Liver (tissue), 9 donors: ENCODE results near the gene TENM3. TPM values are rescaled to one million over a fixed set of nuclear protein-coding genes. Genes with fewer than 3 reads are reported as not detected.
A peak's percentile ranks its signal among the peaks of the same experiment; 100 is the strongest.

Source experiments
- DNase-seq: peaks from one replicate; pipeline ENCODE4 v3.0.0-alpha.2; 2017; ENCODE audit warnings: low spot score
- H3K27ac ChIP-seq, 2 donors: one replicate each; pipeline ENCODE4 v1.7.0; 2013; ENCODE audit warnings: inconsistent platforms in 2 of 2, low read length in 2 of 2, control low read depth in 1 of 2, low read depth in 1 of 2, mild to moderate bottlenecking in 1 of 2
- H3K27me3 ChIP-seq, 4 donors: one replicate each; pipeline versions ENCODE4 v1.6.1 to v1.7.0; 2013; ENCODE audit warnings: low read length in 3 of 4, inconsistent platforms in 1 of 4, mild to moderate bottlenecking in 1 of 4, moderate library complexity in 1 of 4; ENCODE audit not compliant: control insufficient read depth in 4 of 4, insufficient read depth in 4 of 4
- H3K36me3 ChIP-seq, 4 donors: one replicate each; pipeline versions ENCODE4 v1.6.1 to v1.7.0; 2013; ENCODE audit warnings: low read length in 3 of 4, mild to moderate bottlenecking in 3 of 4, low read depth in 1 of 4, moderate library complexity in 1 of 4; ENCODE audit not compliant: control insufficient read depth in 4 of 4, insufficient read depth in 3 of 4
- H3K4me1 ChIP-seq, 4 donors: one replicate each; pipeline versions ENCODE4 v1.6.1 to v1.7.0; 2013; ENCODE audit warnings: low read length in 3 of 4, mild to moderate bottlenecking in 3 of 4, moderate library complexity in 1 of 4; ENCODE audit not compliant: control insufficient read depth in 4 of 4, insufficient read depth in 4 of 4
- H3K4me3 ChIP-seq, 3 donors: one replicate each; pipeline versions ENCODE4 v1.6.1 to v1.7.0; 2013; ENCODE audit warnings: low read length in 3 of 3, control low read depth in 1 of 3, low read depth in 1 of 3, mild to moderate bottlenecking in 1 of 3
- H3K9ac ChIP-seq, 2 donors: one replicate each; pipeline ENCODE4 v1.7.0; 2013; ENCODE audit warnings: low read length in 2 of 2, mild to moderate bottlenecking in 2 of 2, moderate library complexity in 2 of 2, control low read depth in 1 of 2, low read depth in 1 of 2
- H3K9me3 ChIP-seq, 4 donors: one replicate each; pipeline versions ENCODE4 v1.6.1 to v1.7.0; 2013; ENCODE audit warnings: low read length in 3 of 4; ENCODE audit not compliant: control insufficient read depth in 4 of 4
- ATF3 ChIP-seq: IDR thresholded peaks from 2 replicates; pipeline ENCODE4 v1.6.1; 2016; ENCODE audit warnings: antibody characterized with exemption
- CTCF ChIP-seq: fragments of 150-350 bp; IDR thresholded peaks from 2 replicates; pipeline ENCODE4 v1.5.1; 2017; ENCODE audit warnings: improper control_type of control experiment, low read depth, low read length; ENCODE audit not compliant: missing input control
- EGR1 ChIP-seq, 2 donors: IDR thresholded peaks; 2 replicates each; pipeline ENCODE4 v1.6.1; 2016 to 2018; ENCODE audit warnings: antibody characterized with exemption in 2 of 2, low read depth in 2 of 2
- FOXA1 ChIP-seq: IDR thresholded peaks from 2 replicates; pipeline ENCODE4 v1.6.1; 2016; ENCODE audit warnings: antibody characterized with exemption
- FOXA2 ChIP-seq: IDR thresholded peaks from 2 replicates; pipeline ENCODE4 v1.6.1; 2016; ENCODE audit warnings: antibody characterized with exemption
- GABPA ChIP-seq, 2 donors: IDR thresholded peaks in 1 of 2; conservative IDR thresholded peaks in 1 of 2; 2 replicates each; pipeline ENCODE4 v1.6.1; 2016; ENCODE audit warnings: antibody characterized with exemption in 2 of 2, mild to moderate bottlenecking in 1 of 2, moderate library complexity in 1 of 2
- HNF4A ChIP-seq, 2 donors: conservative IDR thresholded peaks; 2 replicates each; pipeline ENCODE4 v1.6.1; 2016; ENCODE audit warnings: antibody characterized with exemption in 2 of 2, mild to moderate bottlenecking in 2 of 2
- HNF4G ChIP-seq: IDR thresholded peaks from 2 replicates; pipeline ENCODE4 v1.6.1; 2016; ENCODE audit warnings: antibody characterized with exemption
- MAX ChIP-seq: IDR thresholded peaks from 2 replicates; pipeline ENCODE4 v1.6.1; 2016; ENCODE audit warnings: antibody characterized with exemption
- NR2F2 ChIP-seq: IDR thresholded peaks from 2 replicates; pipeline ENCODE4 v1.6.1; 2016; ENCODE audit warnings: antibody characterized with exemption
- RAD21 ChIP-seq, 2 donors: IDR thresholded peaks; 2 replicates each; pipeline ENCODE4 v1.6.1; 2016; ENCODE audit warnings: antibody characterized with exemption in 2 of 2, mild to moderate bottlenecking in 2 of 2
- REST ChIP-seq: IDR thresholded peaks from 2 replicates; pipeline ENCODE4 v1.6.1; 2016; ENCODE audit warnings: antibody characterized with exemption, mild to moderate bottlenecking
- RXRA ChIP-seq, 2 donors: IDR thresholded peaks; 2 replicates each; pipeline ENCODE4 v1.6.1; 2017 to 2018; ENCODE audit warnings: antibody characterized with exemption in 2 of 2, mild to moderate bottlenecking in 1 of 2
- TAF1 ChIP-seq: conservative IDR thresholded peaks from 2 replicates; pipeline ENCODE4 v1.6.1; 2016; ENCODE audit warnings: antibody characterized with exemption, mild to moderate bottlenecking
- YY1 ChIP-seq: IDR thresholded peaks from 2 replicates; pipeline ENCODE4 v1.6.1; 2016; ENCODE audit warnings: antibody characterized with exemption, mild to moderate bottlenecking
- WGBS: extraction: QIAGEN DNeasy Blood & Tissue Kit; methylation state at CpG from one replicate; pipeline ENCODE4 v1.1.7; 2013; 5-methylcytosine and 5-hydroxymethylcytosine counted together
- polyA plus RNA-seq, 2 donors: library from polyadenylated mRNA; stranded (reverse) in 1 of 2; unstranded in 1 of 2; fragments of 200-250 nt in 1 of 2; fragments of >200 nt in 1 of 2; fragmentation: Nextera tagmentation in 1 of 2; extraction: Ambion mirVana in 1 of 2; gene quantifications; one replicate each; pipeline versions ENCODE4 v1.2.1 to v1.2.3, GENCODE V29; 2013 to 2015
- total RNA-seq, 2 donors: library from RNA; depleted of rRNA; stranded (reverse); fragments of >200 nt; gene quantifications; one replicate each; pipeline ENCODE4 v1.2.3, GENCODE V29; 2014
- donor health status: healthy.
- donor health status: healthy.
- donor health status: healthy.
- donor health status: healthy.
- donor health status: healthy.

Gene TENM3
- total and polyA plus RNA-seq, 4 donors, result 0.32 to 16.8 (median 0.70) TPM

GRCh38 chr4:182263562-182263961 is 20.4 kb downstream of the TENM3 start:
- WGBS, result 78% methylated on average over 10 of the region's 10 CpGs
- no peak for TF ChIP-seq GABPA (IDR thresholded peaks at IDR 0.05 in 1 of 2, conservative IDR thresholded peaks at IDR 0.05 in 1 of 2)
- no peak for TF ChIP-seq HNF4A (conservative IDR thresholded peaks at IDR 0.05)
- no peak for TF ChIP-seq FOXA1
- no peak for TF ChIP-seq HNF4G
- no peak for TF ChIP-seq REST
- TF ChIP-seq RAD21 (IDR thresholded peaks at IDR 0.05), result no peak
- no peak for TF ChIP-seq ATF3
- TF ChIP-seq NR2F2, result no peak
- H3K4me3 ChIP-seq, result no peak overlapping the region
- H3K9ac ChIP-seq, result no peak overlapping the region
- no peak for DNase-seq
- no peaks in the 10 kb centered on the region for H3K9me3 ChIP-seq
- H3K36me3 ChIP-seq, result no peaks in the 10 kb centered on the region
- H3K27me3 ChIP-seq, result no peaks in the 10 kb centered on the region
- no peaks in the 10 kb centered on the region for H3K4me1 ChIP-seq
- H3K27ac ChIP-seq, result no peak overlapping the region

GRCh38 chr4:182264139-182264752 is 21.0 kb downstream of the TENM3 start:
- no peak overlapping the region for H3K27ac ChIP-seq
- TF ChIP-seq HNF4G (no peak), FOXA1 (no peak), ATF3 (no peak), MAX (no peak), NR2F2 (no peak), TAF1 (no peak), FOXA2 (no peak), RXRA (IDR thresholded peaks at IDR 0.05) (no peak), YY1 (no peak)
- H3K9ac ChIP-seq, result no peak overlapping the region
- H3K9me3 ChIP-seq, result no peaks in the 10 kb centered on the region
- H3K36me3 ChIP-seq, result no peaks in the 10 kb centered on the region
- 72% methylated on average over 13 of the region's 13 CpGs for WGBS
- H3K4me3 ChIP-seq, result no peak overlapping the region
- no peak for DNase-seq
- H3K27me3 ChIP-seq, result no peaks in the 10 kb centered on the region
- no peaks in the 10 kb centered on the region for H3K4me1 ChIP-seq

GRCh38 chr4:182265881-182266280 is 22.7 kb downstream of the TENM3 start:
- Histone ChIP-seq H3K27ac (no peak overlapping the region), H3K9ac (no peak overlapping the region), H3K9me3 (no peaks in the 10 kb centered on the region), H3K27me3 (no peaks in the 10 kb centered on the region), H3K4me1 (no peaks in the 10 kb centered on the region), H3K36me3 (no peaks in the 10 kb centered on the region), H3K4me3 (no peak overlapping the region)
- no peak for TF ChIP-seq EGR1 (IDR thresholded peaks at IDR 0.05; ENCODE audit: low read depth in 2 of 2)
- TF ChIP-seq RAD21 (IDR thresholded peaks at IDR 0.05), result peak; percentile 61 to 68
- peak; percentile 27 for TF ChIP-seq CTCF
- TF ChIP-seq YY1, result no peak
- DNase-seq, result no peak
- WGBS, result 35% methylated on average over 3 of the region's 3 CpGs
